Osteocyte (in vitro differentiated cells): ENCODE results near the gene INSL4. TPM values are rescaled to one million over a fixed set of nuclear protein-coding genes. Genes with fewer than 3 reads are reported as not detected.
A peak's percentile ranks its signal among the peaks of the same experiment; 100 is the strongest.

Experiments used
- DNase-seq: peaks from one replicate; pipeline ENCODE4 v3.0.0; 2021; ENCODE audit warnings: mixed read lengths; ENCODE audit not compliant: unreplicated experiment; ENCODE audit errors: extremely low spot score
- H3K27ac Mint-ChIP-seq: one replicate; pipeline ENCODE4 v1.8.0; 2021; ENCODE audit warnings: mild to moderate bottlenecking, mixed read lengths; ENCODE audit not compliant: unreplicated experiment
- H3K27me3 Mint-ChIP-seq: one replicate; pipeline ENCODE4 v1.8.0; 2021; ENCODE audit warnings: mixed read lengths; ENCODE audit not compliant: unreplicated experiment
- H3K36me3 Mint-ChIP-seq: one replicate; pipeline ENCODE4 v1.8.0; 2021; ENCODE audit warnings: mixed read lengths; ENCODE audit not compliant: unreplicated experiment
- H3K4me1 Mint-ChIP-seq: one replicate; pipeline ENCODE4 v1.8.0; 2021; ENCODE audit warnings: mixed read lengths; ENCODE audit not compliant: unreplicated experiment
- H3K4me3 Mint-ChIP-seq: one replicate; pipeline ENCODE4 v1.8.0; 2021; ENCODE audit warnings: mild to moderate bottlenecking, moderate library complexity, mixed read lengths; ENCODE audit not compliant: unreplicated experiment
- H3K9me3 Mint-ChIP-seq: one replicate; pipeline ENCODE4 v1.8.0; 2021; ENCODE audit warnings: mixed read lengths; ENCODE audit not compliant: unreplicated experiment
- CTCF ChIP-seq: fragments of 200-600 bp; sonication (generic); IDR thresholded peaks from 2 replicates; pipeline ENCODE4 v1.5.0; 2021; ENCODE audit warnings: antibody characterized with exemption, mild to moderate bottlenecking, moderate library complexity
- long read RNA-seq: library from polyadenylated mRNA; unstranded; transcript quantifications from one replicate; pipeline ENCODE4 v2.0.0, GENCODE V29; 2021
- total RNA-seq: library from RNA; stranded (reverse); gene quantifications from 2 replicates; pipeline ENCODE4 v1.2.1, GENCODE V29; 2021

INSL4 gene
- not detected in 2 replicates for total RNA-seq
- long read RNA-seq: 0 reads

- DNase-seq: no peak
- no peaks in the 10 kb centered on the region for H3K4me1 Mint-ChIP-seq
- H3K27ac Mint-ChIP-seq: no peak within 1 kb of the TSS
- H3K9me3 Mint-ChIP-seq: peaks cover 4% of the 10 kb centered on the region
- H3K4me3 Mint-ChIP-seq: no peak within 1 kb of the TSS
- TF ChIP-seq CTCF: no peak
- peaks cover 79% of the 10 kb centered on the region for H3K27me3 Mint-ChIP-seq
- no peaks in the 10 kb centered on the region for H3K36me3 Mint-ChIP-seq
These were observed at the start of gene INSL4 for GRCh38 chr9:5231212-5231611. Gene INSL4 (plus strand): TSS chr9:5231419. CDS start chr9:5231524, 105 bp downstream.

GRCh38 chr9:5184776-5185175 lies 46.4 kb upstream of the INSL4 start:
- Mint-ChIP-seq H3K27me3 (peaks cover 8% of the 10 kb centered on the region), H3K9me3 (peaks cover 9% of the 10 kb centered on the region)
- no peak for TF ChIP-seq CTCF

GRCh38 chr9:5185220-5185840 lies 45.9 kb upstream of the INSL4 start, which contains the start of gene INSL6:
Gene INSL6 (minus strand): TSS chr9:5185639. CDS start chr9:5185602, 37 bp downstream.
- no peak for DNase-seq
- Mint-ChIP-seq H3K4me1 (no peaks in the 10 kb centered on the region), H3K4me3 (no peak within 1 kb of the TSS), H3K36me3 (no peaks in the 10 kb centered on the region), H3K27ac (no peak within 1 kb of the TSS), H3K27me3 (peaks cover 9% of the 10 kb centered on the region), H3K9me3 (peaks cover 6% of the 10 kb centered on the region)
- TF ChIP-seq CTCF: no peak

More at GRCh38 chr9:5184776-5185175, 46.4 kb upstream of the INSL4 start:
- Mint-ChIP-seq H3K4me1 (no peaks in the 10 kb centered on the region), H3K4me3 (no peak overlapping the region), H3K27ac (no peak overlapping the region), H3K36me3 (no peaks in the 10 kb centered on the region)
- no peak for DNase-seq

- Mint-ChIP-seq H3K27ac (no peak overlapping the region), H3K4me3 (no peak overlapping the region), H3K4me1 (no peaks in the 10 kb centered on the region), H3K9me3 (no peaks in the 10 kb centered on the region), H3K27me3 (peaks cover 17% of the 10 kb centered on the region), H3K36me3 (no peaks in the 10 kb centered on the region)
- peak; percentile 84 for TF ChIP-seq CTCF
- DNase-seq: no peak
These were observed 44.6 kb upstream of the INSL4 start for GRCh38 chr9:5186416-5187169.
